ENCODE results near the gene SLC4A5. TPM values are rescaled to one million over a fixed set of nuclear protein-coding genes. Genes with fewer than 3 reads are reported as not detected.
A peak's percentile ranks its signal among the peaks of the same experiment; 100 is the strongest.

SLC4A5 gene
- total RNA-seq, 1 donor from 2014 or later: 4.2 TPM

- H3K27me3 Mint-ChIP-seq (ENCODE audit: unreplicated experiment): no peaks in the 10 kb centered on the region
- H3K4me3 Mint-ChIP-seq (ENCODE audit: unreplicated experiment): no peak overlapping the region
- peaks cover 9% of the 10 kb centered on the region for H3K36me3 Mint-ChIP-seq (ENCODE audit: low read depth, unreplicated experiment)
- H3K4me1 Mint-ChIP-seq (ENCODE audit: unreplicated experiment): peaks cover 14% of the 10 kb centered on the region
- DNase-seq (ENCODE audit: low spot score): no peak
- peak overlapping the region; percentile 24 for H3K27ac Mint-ChIP-seq (ENCODE audit: unreplicated experiment)
- no peak for TF ChIP-seq CTCF (IDR thresholded peaks at IDR 0.05; ENCODE audit: unreplicated experiment)
- no peaks in the 10 kb centered on the region for H3K9me3 Mint-ChIP-seq (ENCODE audit: unreplicated experiment)
These were observed 137.0 kb downstream of the SLC4A5 start for GRCh38 chr2:74206180-74206688.

GRCh38 chr2:74205596-74205995 is 137.6 kb downstream of the SLC4A5 start:
- no peak overlapping the region for H3K27ac Mint-ChIP-seq (ENCODE audit: unreplicated experiment)

GRCh38 chr2:74205113-74205512 is 138.1 kb downstream of the SLC4A5 start:
- H3K27me3 Mint-ChIP-seq (ENCODE audit: unreplicated experiment): no peaks in the 10 kb centered on the region
- H3K36me3 Mint-ChIP-seq (ENCODE audit: low read depth, unreplicated experiment): peaks cover 9% of the 10 kb centered on the region
- no peak overlapping the region for H3K27ac Mint-ChIP-seq (ENCODE audit: unreplicated experiment)
- TF ChIP-seq CTCF (IDR thresholded peaks at IDR 0.05; ENCODE audit: unreplicated experiment): no peak
- H3K4me3 Mint-ChIP-seq (ENCODE audit: unreplicated experiment): no peak overlapping the region
- H3K9me3 Mint-ChIP-seq (ENCODE audit: unreplicated experiment): no peaks in the 10 kb centered on the region
- DNase-seq (ENCODE audit: low spot score): no peak
- H3K4me1 Mint-ChIP-seq (ENCODE audit: unreplicated experiment): peaks cover 16% of the 10 kb centered on the region

More at GRCh38 chr2:74205596-74205995, 137.6 kb downstream of the SLC4A5 start:
- DNase-seq (ENCODE audit: low spot score): no peak
- peaks cover 14% of the 10 kb centered on the region for H3K4me1 Mint-ChIP-seq (ENCODE audit: unreplicated experiment)
- H3K4me3 Mint-ChIP-seq (ENCODE audit: unreplicated experiment): no peak overlapping the region
- H3K9me3 Mint-ChIP-seq (ENCODE audit: unreplicated experiment): no peaks in the 10 kb centered on the region
- no peak for TF ChIP-seq CTCF (IDR thresholded peaks at IDR 0.05; ENCODE audit: unreplicated experiment)
- H3K27me3 Mint-ChIP-seq (ENCODE audit: unreplicated experiment): no peaks in the 10 kb centered on the region
- peaks cover 9% of the 10 kb centered on the region for H3K36me3 Mint-ChIP-seq (ENCODE audit: low read depth, unreplicated experiment)

- H3K9me3 Mint-ChIP-seq (ENCODE audit: unreplicated experiment): no peaks in the 10 kb centered on the region
- H3K4me1 Mint-ChIP-seq (ENCODE audit: unreplicated experiment): peaks cover 21% of the 10 kb centered on the region
- H3K27me3 Mint-ChIP-seq (ENCODE audit: unreplicated experiment): no peaks in the 10 kb centered on the region
- H3K4me3 Mint-ChIP-seq (ENCODE audit: unreplicated experiment): no peak overlapping the region
- H3K27ac Mint-ChIP-seq (ENCODE audit: unreplicated experiment): no peak overlapping the region
- H3K36me3 Mint-ChIP-seq (ENCODE audit: low read depth, unreplicated experiment): peaks cover 6% of the 10 kb centered on the region
- no peak for DNase-seq (ENCODE audit: low spot score)
- no peak for TF ChIP-seq CTCF (IDR thresholded peaks at IDR 0.05; ENCODE audit: unreplicated experiment)
These were observed 138.8 kb downstream of the SLC4A5 start for GRCh38 chr2:74204436-74204835.

- H3K36me3 Mint-ChIP-seq (ENCODE audit: low read depth, unreplicated experiment): peaks cover 6% of the 10 kb centered on the region
- H3K9me3 Mint-ChIP-seq (ENCODE audit: unreplicated experiment): no peaks in the 10 kb centered on the region
These were observed 141.6 kb downstream of the SLC4A5 start for GRCh38 chr2:74201596-74201995.

More at GRCh38 chr2:74201596-74201995, 141.6 kb downstream of the SLC4A5 start:
- no peak for DNase-seq (ENCODE audit: low spot score)
- Mint-ChIP-seq H3K4me1 (ENCODE audit: unreplicated experiment) (peaks cover 26% of the 10 kb centered on the region), H3K4me3 (ENCODE audit: unreplicated experiment) (no peak overlapping the region), H3K27me3 (ENCODE audit: unreplicated experiment) (no peaks in the 10 kb centered on the region), H3K27ac (ENCODE audit: unreplicated experiment) (no peak overlapping the region)
- TF ChIP-seq CTCF (IDR thresholded peaks at IDR 0.05; ENCODE audit: unreplicated experiment): no peak
